K562 (cell line): ENCODE data around the gene ST3GAL3. TPM values are rescaled to one million over a fixed set of nuclear protein-coding genes. Genes with fewer than 3 reads are reported as not detected.

ENCODE experiments used
- ATAC-seq: fragments of 200-7000 bp; cut with Tn5 transposase; 3 replicates; pipeline ENCODE4 v1.9.1; 2020; ENCODE audit warnings: moderate library complexity
- BruUV-seq: library from RNA; stranded (reverse); fragments of 400-500 nt; replicated peaks from 2 replicates; lab custom pipeline; 2021; lab: Mats Ljungman, UMichigan
- CTCF ChIA-PET: fragments of 300-600 bp; formaldehyde crosslinking; extraction: SDS; loops from one replicate; lab custom pipeline; 2021; ENCODE audit warnings: low intra/inter-chr PET ratio; lab: Yijun Ruan, JAX
- POLR2A ChIA-PET: fragments of 300-600, 350-650 bp; sonication (Branson Sonifier 250); formaldehyde crosslinking; extraction: SDS; loops from one replicate; lab custom pipeline; 2021; ENCODE audit warnings: antibody characterized with exemption, inconsistent platforms; lab: Yijun Ruan, JAX
- DNase-seq, 4 experiments: peaks; one replicate each; pipeline versions ENCODE4 v3.0.0 to v3.0.0-alpha.2; 2011 to 2018; ENCODE audit warnings: low spot score in 3 of 4, mixed read lengths in 3 of 4; ENCODE audit errors: extremely low read depth in 1 of 4
- FAIRE-seq: peaks from 2 replicates; lab custom pipeline; 2011; peaks lifted over from hg19 to GRCh38; lab: Jason Lieb, UNC
- H2AFZ ChIP-seq: 2 replicates; pipeline ENCODE4 v1.6.0; 2011; ENCODE audit warnings: low read depth, low read length, control low read depth, inconsistent platforms
- H3K27ac ChIP-seq: fragments of 200-600 bp; 3 replicates; pipeline ENCODE4 v1.8.0; 2011; ENCODE audit warnings: low read depth, mild to moderate bottlenecking, control low read depth, inconsistent platforms, low read length, moderate library complexity, mixed read lengths; ENCODE audit errors: extremely low read depth
- H3K27me3 ChIP-seq, 2 experiments: fragments of 300-600 bp in 1 of 2; 2 replicates in 1 of 2; 3 replicates in 1 of 2; pipeline versions ENCODE4 v1.6.0 to v1.8.0; 2011; ENCODE audit warnings: inconsistent platforms in 2 of 2, low read length in 2 of 2, mild to moderate bottlenecking in 1 of 2, mixed read lengths in 1 of 2, moderate library complexity in 1 of 2; ENCODE audit not compliant: control insufficient read depth in 2 of 2, insufficient read depth in 2 of 2
- H3K36me3 ChIP-seq: fragments of 300-600 bp; 3 replicates; pipeline ENCODE4 v1.8.0; 2011; ENCODE audit warnings: mild to moderate bottlenecking, low read length, inconsistent platforms; ENCODE audit not compliant: control insufficient read depth, insufficient read depth
- H3K4me1 ChIP-seq, 2 experiments: fragments of 200-600 bp in 1 of 2; replicated peaks in 1 of 2; 2 replicates in 1 of 2; 3 replicates in 1 of 2; pipeline versions ENCODE4 v1.5.1 to v1.8.0; 2011; ENCODE audit warnings: inconsistent platforms in 2 of 2, low read length in 2 of 2, mild to moderate bottlenecking in 1 of 2, mixed read lengths in 1 of 2, moderate library complexity in 1 of 2; ENCODE audit not compliant: control insufficient read depth in 2 of 2, insufficient read depth in 2 of 2
- H3K4me2 ChIP-seq: 2 replicates; pipeline ENCODE4 v1.6.1; 2011; ENCODE audit warnings: low read length, control low read depth, inconsistent platforms, mixed read lengths; ENCODE audit not compliant: insufficient read depth
- H3K4me3 ChIP-seq: fragments of 200-600 bp; sonication (generic), shearing (Covaris generic); 2 replicates; pipeline ENCODE4 v1.5.1; 2016; ENCODE audit warnings: control low read depth, inconsistent platforms
- H3K79me2 ChIP-seq: fragments of 200-600 bp; 3 replicates; pipeline ENCODE4 v1.8.0; 2011; ENCODE audit warnings: low read length, inconsistent platforms; ENCODE audit not compliant: control insufficient read depth, insufficient read depth
- H3K9ac ChIP-seq, 2 experiments: 2 replicates each; pipeline versions ENCODE4 v1.6.0 to v1.6.1; 2011; ENCODE audit warnings: low read depth in 2 of 2, low read length in 2 of 2, control low read depth in 1 of 2, inconsistent platforms in 1 of 2, mild to moderate bottlenecking in 1 of 2, mixed read lengths in 1 of 2; ENCODE audit not compliant: insufficient read depth in 1 of 2
- H3K9me1 ChIP-seq: one replicate; pipeline ENCODE4 v1.6.0; 2011; ENCODE audit warnings: inconsistent platforms, mild to moderate bottlenecking, low read length, moderate library complexity; ENCODE audit not compliant: control insufficient read depth, insufficient read depth
- H3K9me3 ChIP-seq: replicated peaks from 2 replicates; pipeline ENCODE4 v1.5.1; 2011; ENCODE audit warnings: low read depth, low read length, inconsistent platforms; ENCODE audit not compliant: control insufficient read depth, insufficient read depth
- H4K20me1 ChIP-seq: replicated peaks from 2 replicates; pipeline ENCODE4 v1.6.1; 2011; ENCODE audit warnings: low read length, inconsistent platforms, mixed read lengths; ENCODE audit not compliant: control insufficient read depth, insufficient read depth
- JUN ChIP-seq, 2 experiments: sonication (generic) in 1 of 2; formaldehyde crosslinking in 1 of 2; IDR thresholded peaks; 2 replicates each; pipeline versions ENCODE4 v1.6.1 to v1.8.0; 2012 to 2022; ENCODE audit warnings: borderline replicate concordance in 2 of 2, mild to moderate bottlenecking in 2 of 2, improper control_type of control experiment in 1 of 2, low read depth in 1 of 2, low read length in 1 of 2, missing genetic modification reagents in 1 of 2
- MEF2A ChIP-seq: IDR thresholded peaks from 2 replicates; pipeline ENCODE4 v1.6.1; 2011; ENCODE audit warnings: low read depth, mild to moderate bottlenecking, low read length, moderate library complexity; ENCODE audit not compliant: control insufficient read depth
- SNRNP70 ChIP-seq: fragments of 200-400 bp; formaldehyde crosslinking; optimal IDR thresholded peaks from 2 replicates; pipeline ENCODE3; 2017; ENCODE audit warnings: low read depth, low read length
- TAF9B ChIP-seq: fragments of 450-650 bp; IDR thresholded peaks from 2 replicates; pipeline ENCODE4 v1.6.1; 2018; ENCODE audit warnings: mild to moderate bottlenecking; ENCODE audit not compliant: partially characterized antibody
- TCF7 ChIP-seq: sonication (generic); IDR thresholded peaks from 2 replicates; pipeline ENCODE4 v1.6.1; 2016; ENCODE audit warnings: antibody characterized with exemption, borderline replicate concordance
- XRCC3 ChIP-seq: fragments of 450-650 bp; IDR thresholded peaks from 2 replicates; pipeline ENCODE4 v1.6.1; 2017; ENCODE audit warnings: mild to moderate bottlenecking, moderate library complexity
- ZC3H11A ChIP-seq: IDR thresholded peaks from 2 replicates; pipeline ENCODE4 v1.6.1; 2012; ENCODE audit warnings: low read depth, low read length, improper control_type of control experiment
- ZNF263 ChIP-seq: sonication (generic); formaldehyde crosslinking; IDR thresholded peaks from 2 replicates; pipeline ENCODE4 v1.8.0; 2022; ENCODE audit warnings: mild to moderate bottlenecking, missing genetic modification reagents, borderline replicate concordance
- ZNF780A ChIP-seq: fragments of 250-450 bp; sonication (Bioruptor Pico); IDR thresholded peaks from 2 replicates; pipeline ENCODE4 v1.5.0; 2021; ENCODE audit warnings: mild to moderate bottlenecking
- WGBS: fragments of 100-300 bp; shearing (Covaris generic); methylation state at CpG from one replicate; pipeline ENCODE4 v1.1.6; 2016; ENCODE audit warnings: low coverage, mixed read lengths; ENCODE audit not compliant: insufficient coverage; ENCODE audit errors: missing lambda C conversion rate; 5-methylcytosine and 5-hydroxymethylcytosine counted together
- in situ Hi-C: fragments of 300-500 bp; cut with MboI; formaldehyde crosslinking; loops from 4 replicates; pipeline ENCODE4 v1.15.0; 2018; ENCODE audit warnings: inconsistent platforms, mixed read lengths
- intact Hi-C: fragments of 100-400 bp; cut with micrococcal nuclease; formaldehyde crosslinking; loops from 2 replicates; pipeline ENCODE4 v1.14.2; 2022
- polyA plus RNA-seq, 8 experiments: library from polyadenylated mRNA; depleted of rRNA in 4 of 8; stranded (reverse) in 5 of 8; unstranded in 3 of 8; fragments of >200 nt; fragmentation: Nextera tagmentation in 2 of 8; fragmentation: Illumina TruSeq in 1 of 8; extraction: Ambion mirVana in 2 of 8; extraction: Trizol in 1 of 8; gene quantifications; 2 replicates each; pipeline versions ENCODE4 v1.2.1 to v1.2.3, GENCODE V29; 2011 to 2014; ENCODE audit warnings: inconsistent platforms in 1 of 8, missing spikeins in 1 of 8
- total RNA-seq, 7 experiments: library from RNA; depleted of rRNA in 6 of 7; stranded (reverse); fragments of >200 nt in 6 of 7; fragmentation: Illumina TruSeq in 2 of 7; extraction: Trizol in 2 of 7; gene quantifications; 2 replicates each; pipeline versions ENCODE4 v1.2.1 to v1.2.3, GENCODE V29; 2011 to 2021; ENCODE audit warnings: low replicate concordance in 1 of 7

ST3GAL3 gene
- total and polyA plus RNA-seq, 9 of the 15 experiments (the other 6 are each of a cell fraction or from before 2014, with no cell fraction given): 1.2 to 18.9 (median 11.0) TPM

DNA sequence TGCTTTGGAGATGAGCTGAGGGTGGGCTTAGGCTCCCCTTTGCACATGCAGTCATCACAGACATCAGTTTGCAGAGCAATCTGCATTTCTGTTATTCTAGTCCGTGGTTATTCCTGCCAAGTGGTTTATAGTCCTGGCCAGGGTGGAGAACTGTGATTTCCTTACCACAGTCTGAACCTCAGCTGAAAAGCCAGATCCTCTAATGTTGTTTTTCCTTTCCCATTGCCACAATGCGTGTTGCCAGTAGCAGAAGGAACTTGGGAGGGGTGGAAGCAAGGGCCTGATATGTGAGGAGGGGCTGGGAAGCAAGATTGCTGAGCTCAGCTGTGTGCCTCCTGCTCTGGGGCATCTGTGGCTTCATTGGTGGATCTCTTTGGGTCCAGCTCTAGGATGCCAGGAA is 18.0 kb upstream of the ST3GAL3 start:
- 0 out of 2 replicates have a peak, but pooled peaks cover 4% of the 10 kb centered on the region for H4K20me1 ChIP-seq
- FAIRE-seq: no peak
- no peak overlapping the region for H3K9ac ChIP-seq
- H3K4me1 ChIP-seq: no peaks in the 10 kb centered on the region; a peak in 1 of 5 replicates
- BruUV-seq: no TSS peak
- no peaks in the 10 kb centered on the region for H3K79me2 ChIP-seq
- POLR2A ChIA-PET: interaction anchor here (0.6 to 2.9 kb wide), 5 partner anchors 8 to 38 kb away, joined by 3 to 11 read pairs (median 4); partner anchors contain the start of gene ST3GAL3
- TF ChIP-seq ZC3H11A (no peak), MEF2A (no peak), SNRNP70 (no peak), ZNF263 (no peak), XRCC3 (no peak), TCF7 (no peak), ZNF780A (CRISPR knock-in tag) (no peak), TAF9B (no peak), JUN (IDR thresholded peaks at IDR 0.05; ENCODE audit: borderline replicate concordance, low read depth, low read length) (no peak), JUN (CRISPR knock-in tag; IDR thresholded peaks at IDR 0.05; ENCODE audit: borderline replicate concordance) (no peak)
- no peak overlapping the region for H3K4me2 ChIP-seq
- H3K36me3 ChIP-seq: peaks cover 91% of the 10 kb centered on the region
- no peak for DNase-seq
- intact Hi-C loops: no loop called here
- H3K4me3 ChIP-seq: no peak overlapping the region
- H3K27me3 ChIP-seq: no peaks in the 10 kb centered on the region
- 60% methylated on average over 2 of the region's 2 CpGs for WGBS
- H2AFZ ChIP-seq: no peak overlapping the region
- no peak overlapping the region for H3K27ac ChIP-seq
- in situ Hi-C loops: no loop called here
- H3K9me1 ChIP-seq: no peaks in the 10 kb centered on the region
- CTCF ChIA-PET: no interaction called here
- ATAC-seq: no peak
- H3K9me3 ChIP-seq: no peaks in the 10 kb centered on the region
